ENCODE measurements around the gene SLAMF9. TPM values are rescaled to one million over a fixed set of nuclear protein-coding genes. Genes with fewer than 3 reads are reported as not detected.

The SLAMF9 gene
- total RNA-seq, 1 experiment from 2014 or later = not detected

- Mint-ChIP-seq H3K9me3 (no peaks in the 10 kb centered on the region), H3K36me3 (no peaks in the 10 kb centered on the region), H3K4me3 (no peak overlapping the region), H3K27me3 (ENCODE audit: low read depth) (no peaks in the 10 kb centered on the region; the same call in 1 of the 2 replicates), H3K4me1 (peaks cover 7% of the 10 kb centered on the region), H3K27ac (no peak overlapping the region)
- POLR2A ChIA-PET = no interaction called here
- no peak for DNase-seq (ENCODE audit: low spot score)
- ATAC-seq = no peak
- CTCF ChIA-PET = no interaction called here
- no peak for TF ChIP-seq PREB (CRISPR knock-in tag; IDR thresholded peaks at IDR 0.05; ENCODE audit: borderline replicate concordance)
- no peak for TF ChIP-seq OVOL2 (CRISPR knock-in tag; IDR thresholded peaks at IDR 0.05; ENCODE audit: borderline replicate concordance)
- TF ChIP-seq ATF3 (CRISPR knock-in tag; conservative IDR thresholded peaks at IDR 0.05) = no peak
- TF ChIP-seq FOXP4 (CRISPR knock-in tag; IDR thresholded peaks at IDR 0.05) = no peak
- no peak for TF ChIP-seq ZNF138 (CRISPR knock-in tag; conservative IDR thresholded peaks at IDR 0.05)
These were observed 32.1 kb upstream of the SLAMF9 start for GRCh38 chr1:159986093-159986492.

- POLR2A ChIA-PET = no interaction called here
- no peak for DNase-seq (ENCODE audit: low spot score)
- Mint-ChIP-seq H3K9me3 (no peaks in the 10 kb centered on the region), H3K4me3 (no peak overlapping the region), H3K27me3 (ENCODE audit: low read depth) (peaks cover 3% of the 10 kb centered on the region; the same call in 1 of the 2 replicates), H3K4me1 (peaks cover 6% of the 10 kb centered on the region), H3K36me3 (no peaks in the 10 kb centered on the region), H3K27ac (no peak overlapping the region)
- TF ChIP-seq MAX (CRISPR knock-in tag; IDR thresholded peaks at IDR 0.05) (no peak), ZBTB21 (CRISPR knock-in tag; IDR thresholded peaks at IDR 0.05; ENCODE audit: borderline replicate concordance) (no peak), ZMAT4 (CRISPR knock-in tag; IDR thresholded peaks at IDR 0.05) (no peak), MXD4 (CRISPR knock-in tag; IDR thresholded peaks at IDR 0.05; ENCODE audit: borderline replicate concordance) (no peak), ELF4 (CRISPR knock-in tag; IDR thresholded peaks at IDR 0.05; ENCODE audit: low read depth) (no peak)
- CTCF ChIA-PET = interaction anchor here (0.6 to 2.5 kb wide), 2 partner anchors 22 to 111 kb away, joined by 3 to 9 read pairs; no protein-coding TSS in a partner anchor
- no peak for ATAC-seq
These were observed 31.4 kb upstream of the SLAMF9 start for GRCh38 chr1:159985473-159985872.

GRCh38 chr1:159983681-159984080 lies 29.6 kb upstream of the SLAMF9 start:
- ATAC-seq (no peak), DNase-seq (ENCODE audit: low spot score) (no peak)
- no peaks in the 10 kb centered on the region for H3K9me3 Mint-ChIP-seq
- no peaks in the 10 kb centered on the region for H3K36me3 Mint-ChIP-seq
- H3K4me1 Mint-ChIP-seq = no peaks in the 10 kb centered on the region; the same call in 1 of the 2 replicates
- ChIA-PET POLR2A (no interaction called here), CTCF (interaction anchor here (2.5 kb wide), 1 partner anchor 23 kb away, joined by 9 read pairs; no protein-coding TSS in a partner anchor)
- H3K4me3 Mint-ChIP-seq = no peak overlapping the region
- peaks cover 6% of the 10 kb centered on the region; the same call in 1 of the 2 replicates for H3K27me3 Mint-ChIP-seq (ENCODE audit: low read depth)
- no peak for TF ChIP-seq FOXP4 (CRISPR knock-in tag; IDR thresholded peaks at IDR 0.05)
- TF ChIP-seq PRDM15 (CRISPR knock-in tag; IDR thresholded peaks at IDR 0.05) = no peak
- TF ChIP-seq HMGA2 (CRISPR knock-in tag; IDR thresholded peaks at IDR 0.05) = no peak
- no peak for TF ChIP-seq ZNF121 (CRISPR knock-in tag; IDR thresholded peaks at IDR 0.05)
- no peak overlapping the region for H3K27ac Mint-ChIP-seq
